Fibroblast of mammary gland (primary cell): ENCODE results near the gene NOXO1.
A peak's percentile ranks its signal among the peaks of the same experiment; 100 is the strongest.

ENCODE experiments used
- DNase-seq: peaks from one replicate; pipeline ENCODE4 v3.0.0-alpha.2; 2010; ENCODE audit warnings: low read depth
- H3K4me3 ChIP-seq: 2 replicates; pipeline ENCODE4 v1.5.1; 2011; ENCODE audit warnings: low read depth, mild to moderate bottlenecking, low read length, moderate library complexity; ENCODE audit not compliant: control insufficient read depth
- TF ChIP-seq, protein P1 (sequence below): conservative IDR thresholded peaks from 2 replicates; pipeline ENCODE4 v1.5.1; 2011; ENCODE audit warnings: low read depth, low read length, inconsistent platforms; ENCODE audit not compliant: control insufficient read depth, insufficient read depth

NOXO1 gene

DNA sequence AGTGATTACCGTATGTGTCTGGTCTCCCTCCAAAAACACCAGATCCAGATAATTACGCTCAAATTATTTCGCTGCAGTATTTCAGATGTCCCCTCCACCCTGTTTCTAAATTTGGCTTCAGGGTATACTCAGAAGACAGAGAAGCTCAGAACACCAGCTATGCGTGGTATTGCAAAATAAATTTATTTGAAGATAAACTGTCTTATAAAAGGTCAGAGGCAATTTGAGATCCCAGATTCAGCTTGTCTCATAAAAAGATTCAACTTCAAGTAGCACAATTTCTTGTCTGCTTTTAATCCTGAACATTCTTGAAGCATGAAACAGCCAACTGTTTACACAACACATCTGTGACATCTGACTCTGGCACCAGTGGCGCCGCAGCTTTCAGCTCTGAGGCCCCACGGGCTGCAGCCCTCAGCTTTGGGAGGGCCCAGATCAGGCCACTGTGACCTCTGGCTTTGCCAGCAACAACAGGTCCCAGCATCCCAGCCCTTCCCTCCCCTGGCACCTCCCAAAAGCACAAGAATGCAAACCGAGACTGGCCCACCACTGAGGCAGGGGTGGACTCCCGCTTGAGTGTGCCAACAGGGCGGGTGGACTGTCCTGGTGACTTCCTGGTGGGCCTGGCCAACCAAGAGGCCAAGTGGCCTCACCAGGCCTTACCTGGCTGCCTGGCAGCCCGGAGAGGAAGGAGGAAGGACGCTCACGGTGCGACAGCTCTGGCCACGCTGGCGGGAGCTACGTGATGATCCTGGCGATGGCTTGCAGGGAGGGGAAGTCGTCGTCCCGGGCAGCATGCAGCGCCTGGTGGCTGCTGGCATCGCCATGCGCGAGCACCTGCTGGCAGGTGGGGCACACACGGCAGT lies 16.5 kb upstream of the NOXO1 start:
- TF ChIP-seq, protein P1, sequence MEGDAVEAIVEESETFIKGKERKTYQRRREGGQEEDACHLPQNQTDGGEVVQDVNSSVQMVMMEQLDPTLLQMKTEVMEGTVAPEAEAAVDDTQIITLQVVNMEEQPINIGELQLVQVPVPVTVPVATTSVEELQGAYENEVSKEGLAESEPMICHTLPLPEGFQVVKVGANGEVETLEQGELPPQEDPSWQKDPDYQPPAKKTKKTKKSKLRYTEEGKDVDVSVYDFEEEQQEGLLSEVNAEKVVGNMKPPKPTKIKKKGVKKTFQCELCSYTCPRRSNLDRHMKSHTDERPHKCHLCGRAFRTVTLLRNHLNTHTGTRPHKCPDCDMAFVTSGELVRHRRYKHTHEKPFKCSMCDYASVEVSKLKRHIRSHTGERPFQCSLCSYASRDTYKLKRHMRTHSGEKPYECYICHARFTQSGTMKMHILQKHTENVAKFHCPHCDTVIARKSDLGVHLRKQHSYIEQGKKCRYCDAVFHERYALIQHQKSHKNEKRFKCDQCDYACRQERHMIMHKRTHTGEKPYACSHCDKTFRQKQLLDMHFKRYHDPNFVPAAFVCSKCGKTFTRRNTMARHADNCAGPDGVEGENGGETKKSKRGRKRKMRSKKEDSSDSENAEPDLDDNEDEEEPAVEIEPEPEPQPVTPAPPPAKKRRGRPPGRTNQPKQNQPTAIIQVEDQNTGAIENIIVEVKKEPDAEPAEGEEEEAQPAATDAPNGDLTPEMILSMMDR = no peak
- peak; percentile 27 for DNase-seq
- no peak overlapping the region for H3K4me3 ChIP-seq

GRCh38 chr16:1993731-1994131 lies 12.5 kb upstream of the NOXO1 start:
- TF ChIP-seq, protein P1 = no peak
- peak; percentile 43 for DNase-seq
- no peak overlapping the region for H3K4me3 ChIP-seq

- no peak for DNase-seq
- H3K4me3 ChIP-seq = no peak overlapping the region
- TF ChIP-seq, protein P1 = no peak
Observed at GRCh38 chr16:1992704-1993317, 11.5 kb upstream of the NOXO1 start.

DNA sequence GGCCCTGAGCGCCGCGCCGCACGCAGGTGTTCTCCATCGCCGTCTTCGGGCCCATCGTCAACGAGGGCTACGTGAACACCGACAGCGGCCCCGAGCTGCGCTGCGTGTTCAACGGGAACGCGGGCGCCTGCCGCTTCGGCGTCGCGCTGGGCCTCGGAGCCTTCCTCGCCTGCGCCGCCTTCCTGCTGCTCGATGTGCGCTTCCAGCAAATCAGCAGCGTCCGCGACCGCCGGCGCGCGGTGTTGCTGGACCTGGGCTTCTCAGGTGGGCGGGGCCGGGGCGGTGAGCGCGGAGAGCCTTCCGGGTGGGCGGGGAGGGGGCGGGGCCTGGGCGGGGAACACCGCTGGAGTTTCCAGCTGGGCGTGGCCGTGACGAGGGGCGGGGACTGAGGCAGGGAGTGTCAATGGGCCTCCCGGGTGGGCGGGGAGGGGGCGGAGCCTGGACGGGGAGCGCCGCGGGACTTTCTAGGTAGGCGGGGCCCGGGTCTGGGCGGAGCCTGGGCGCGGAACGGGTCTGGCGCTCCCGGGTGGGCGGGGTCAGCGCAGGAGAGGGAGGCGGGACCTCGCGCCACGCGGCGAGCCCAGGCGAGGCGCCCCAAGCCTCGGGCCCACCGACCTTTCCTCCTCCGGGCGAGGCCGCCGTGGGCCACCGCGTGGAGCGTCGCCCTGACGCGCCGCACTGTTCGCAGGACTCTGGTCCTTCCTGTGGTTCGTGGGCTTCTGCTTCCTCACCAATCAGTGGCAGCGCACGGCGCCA lies 10.9 kb upstream of the NOXO1 start:
- TF ChIP-seq, protein P1 = no peak
- peak; percentile 84 for DNase-seq
- H3K4me3 ChIP-seq = no peak overlapping the region

DNA sequence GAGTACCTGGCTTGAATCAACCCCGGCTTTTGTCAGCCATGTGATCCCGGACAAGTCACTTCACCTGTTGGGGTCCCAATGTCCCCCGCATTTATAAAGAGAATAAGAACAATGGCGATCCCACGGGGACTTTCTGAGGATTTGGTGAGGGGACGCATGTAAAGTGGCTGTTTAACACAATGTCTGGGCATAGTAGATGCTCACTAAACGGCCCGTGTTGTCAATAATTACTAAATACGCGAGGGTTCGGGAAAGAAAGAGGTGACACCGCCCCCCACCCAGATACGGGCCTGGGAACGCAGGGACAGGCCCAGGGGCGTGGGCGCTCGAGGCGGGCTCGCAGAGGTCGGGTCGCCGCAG lies 10.3 kb upstream of the NOXO1 start:
- TF ChIP-seq, protein P1 = no peak
- no peak overlapping the region for H3K4me3 ChIP-seq
- DNase-seq = no peak

- no peak for DNase-seq
- H3K4me3 ChIP-seq = no peak overlapping the region
Observed at GRCh38 chr16:1991135-1991551, 9.9 kb upstream of the NOXO1 start.

More at GRCh38 chr16:1991135-1991551, 9.9 kb upstream of the NOXO1 start:
- TF ChIP-seq, protein P1 = no peak
